Measurements from ENCODE around the gene RADIL. TPM values are rescaled to one million over a fixed set of nuclear protein-coding genes. Genes with fewer than 3 reads are reported as not detected.

The RADIL gene
- total and polyA plus RNA-seq, 2 donors (not counting 1 experiment from before 2014, with no cell fraction given), result not detected

DNA sequence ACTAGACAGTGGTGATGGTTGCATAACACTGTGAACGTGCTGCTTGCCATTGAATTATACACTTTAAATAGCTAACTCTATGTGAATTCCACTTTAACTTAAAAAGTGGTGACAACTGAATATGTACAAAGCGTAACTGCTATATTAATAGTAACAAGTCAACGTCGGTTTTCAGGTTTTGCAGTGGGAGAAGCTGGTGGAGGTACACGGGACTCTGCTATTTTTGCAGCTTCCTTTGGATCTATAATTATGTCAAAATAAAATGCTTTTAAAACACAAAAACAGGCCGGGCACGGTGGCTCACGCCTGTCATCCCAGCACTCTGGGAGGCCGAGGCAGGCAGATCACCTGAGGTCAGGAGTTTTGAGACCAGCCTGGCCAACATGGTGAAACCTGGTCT, 87.1 kb downstream of the RADIL start:
- ATAC-seq (ENCODE audit: low read depth) (no peak), DNase-seq (no peak)
- no peak overlapping the region for H3K27ac ChIP-seq (ENCODE audit: low read length in 2 of 2)
- ChIA-PET POLR2A (interaction anchor here (1.7 kb wide), 1 partner anchor 21 kb away, joined by 3 read pairs; the partner anchor contains the start of gene AP5Z1), CTCF (interaction anchor here (0.8 to 4.6 kb wide), 4 partner anchors 18 to 290 kb away, joined by 3 to 54 read pairs (median 4); partner anchors contain the start of gene AP5Z1)
- no peak overlapping the region for H2AFZ ChIP-seq (ENCODE audit: insufficient read depth, low read depth, low read length, poor library complexity, severe bottlenecking)
- H4K20me1 ChIP-seq (ENCODE audit: control insufficient read depth, insufficient read depth, low read length, poor library complexity, severe bottlenecking), result no peaks in the 10 kb centered on the region
- H3K79me2 ChIP-seq (ENCODE audit: control insufficient read depth, insufficient read depth, low read length), result no peaks in the 10 kb centered on the region
- H3K36me3 ChIP-seq (replicated peaks in 1 of 2; ENCODE audit: control extremely low read depth in 1 of 2, control insufficient read depth in 1 of 2, extremely low read depth in 1 of 2, insufficient read depth in 2 of 2, low read length in 1 of 2), result peaks cover 0 to 5% of the 10 kb centered on the region in 2 experiments
- intact Hi-C loops (cut with micrococcal nuclease), result loop anchor here (10.0 kb wide), 1 partner anchor 178 kb away; no protein-coding TSS in a partner anchor
- H3K9ac ChIP-seq (ENCODE audit: low read length), result no peak overlapping the region
- no peak overlapping the region for H3K4me3 Mint-ChIP-seq
- H3K4me2 ChIP-seq (replicated peaks; ENCODE audit: low read depth, low read length, poor library complexity, severe bottlenecking), result no peak overlapping the region
- no peaks in the 10 kb centered on the region for H3K9me3 Mint-ChIP-seq (ENCODE audit: insufficient read depth)
- H3K27me3 ChIP-seq (replicated peaks in 1 of 4; ENCODE audit: control extremely low read depth in 1 of 4, control insufficient read depth in 3 of 4, insufficient read depth in 4 of 4, low read length in 3 of 4), result no peaks in the 10 kb centered on the region
- TF ChIP-seq, protein P1, sequence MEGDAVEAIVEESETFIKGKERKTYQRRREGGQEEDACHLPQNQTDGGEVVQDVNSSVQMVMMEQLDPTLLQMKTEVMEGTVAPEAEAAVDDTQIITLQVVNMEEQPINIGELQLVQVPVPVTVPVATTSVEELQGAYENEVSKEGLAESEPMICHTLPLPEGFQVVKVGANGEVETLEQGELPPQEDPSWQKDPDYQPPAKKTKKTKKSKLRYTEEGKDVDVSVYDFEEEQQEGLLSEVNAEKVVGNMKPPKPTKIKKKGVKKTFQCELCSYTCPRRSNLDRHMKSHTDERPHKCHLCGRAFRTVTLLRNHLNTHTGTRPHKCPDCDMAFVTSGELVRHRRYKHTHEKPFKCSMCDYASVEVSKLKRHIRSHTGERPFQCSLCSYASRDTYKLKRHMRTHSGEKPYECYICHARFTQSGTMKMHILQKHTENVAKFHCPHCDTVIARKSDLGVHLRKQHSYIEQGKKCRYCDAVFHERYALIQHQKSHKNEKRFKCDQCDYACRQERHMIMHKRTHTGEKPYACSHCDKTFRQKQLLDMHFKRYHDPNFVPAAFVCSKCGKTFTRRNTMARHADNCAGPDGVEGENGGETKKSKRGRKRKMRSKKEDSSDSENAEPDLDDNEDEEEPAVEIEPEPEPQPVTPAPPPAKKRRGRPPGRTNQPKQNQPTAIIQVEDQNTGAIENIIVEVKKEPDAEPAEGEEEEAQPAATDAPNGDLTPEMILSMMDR (IDR thresholded peaks at IDR 0.05), result no peak
- TF ChIP-seq EZH2 (IDR thresholded peaks at IDR 0.05; ENCODE audit: borderline replicate concordance, insufficient read depth, low read depth, low read length, poor library complexity, severe bottlenecking), result no peak
- H3K4me1 Mint-ChIP-seq, result peaks cover 1% of the 10 kb centered on the region
- peaks cover 0 to 14% (median 0%) of the 10 kb centered on the region in 3 donors for H3K9me3 ChIP-seq (ENCODE audit: control extremely low read depth in 1 of 3, control insufficient read depth in 2 of 3, insufficient read depth in 1 of 3, low read length in 2 of 3)
- H3K4me3 ChIP-seq (ENCODE audit: control extremely low read depth in 1 of 5, extremely low read depth in 1 of 5, insufficient read depth in 1 of 5, low read depth in 2 of 5, low read length in 4 of 5), result no peak overlapping the region
- no peak overlapping the region for H3K27ac Mint-ChIP-seq
- peaks cover 0 to 9% of the 10 kb centered on the region in 2 donors for H3K4me1 ChIP-seq (ENCODE audit: control insufficient read depth in 2 of 2, insufficient read depth in 2 of 2, low read length in 2 of 2)
- no peaks in the 10 kb centered on the region for H3K27me3 Mint-ChIP-seq
- WGBS (ENCODE audit: insufficient coverage), result 95% methylated on average over 4 of the region's 9 CpGs

DNA sequence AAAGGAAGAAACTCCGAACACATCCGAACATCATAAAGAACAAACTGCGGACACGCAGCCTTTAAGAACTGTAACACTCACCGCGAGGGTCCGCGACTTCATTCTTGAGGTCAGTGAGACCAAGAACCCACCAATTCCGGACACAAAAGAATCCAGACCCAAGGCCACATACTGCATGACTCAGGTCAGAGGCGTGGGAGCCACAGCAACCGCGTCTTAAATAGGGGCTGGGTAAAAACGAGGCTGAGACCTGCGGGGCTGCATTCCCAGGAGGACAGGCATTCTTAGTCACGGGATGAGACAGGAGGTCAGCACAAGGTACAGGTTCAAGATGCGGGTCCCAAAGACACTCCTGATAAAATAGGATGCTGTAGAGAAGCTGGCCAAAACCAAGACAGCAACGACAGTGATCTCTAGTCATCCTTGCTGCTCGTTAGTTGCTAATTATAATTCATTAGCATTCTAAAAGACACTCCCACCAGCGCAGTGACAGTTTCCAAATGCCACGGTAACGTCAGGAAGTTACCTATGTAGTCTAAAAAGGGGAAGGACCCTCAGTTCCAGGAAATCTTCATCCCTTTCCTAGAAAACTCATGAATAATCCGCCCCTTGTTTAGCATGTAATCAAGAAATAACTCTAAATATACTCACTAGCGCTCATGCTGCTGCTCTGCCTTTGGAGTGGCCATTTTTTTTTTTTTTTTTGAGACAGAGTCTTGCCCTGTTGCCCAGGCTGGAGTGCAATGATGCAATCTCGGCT, 88.7 kb downstream of the RADIL start:
- TF ChIP-seq, protein P1 (IDR thresholded peaks at IDR 0.05), result no peak
- no peak for TF ChIP-seq EZH2 (IDR thresholded peaks at IDR 0.05; ENCODE audit: borderline replicate concordance, insufficient read depth, low read depth, low read length, poor library complexity, severe bottlenecking)
- H3K9me3 ChIP-seq (ENCODE audit: control extremely low read depth in 1 of 3, control insufficient read depth in 2 of 3, insufficient read depth in 1 of 3, low read length in 2 of 3), result peaks cover 0 to 14% (median 0%) of the 10 kb centered on the region in 3 donors
- H3K4me3 ChIP-seq (ENCODE audit: control extremely low read depth in 1 of 5, extremely low read depth in 1 of 5, insufficient read depth in 1 of 5, low read depth in 2 of 5, low read length in 4 of 5), result no peak overlapping the region
- POLR2A ChIA-PET, result interaction anchor here (1.7 kb wide), 1 partner anchor 20 kb away, joined by 3 read pairs; the partner anchor contains the start of gene AP5Z1
- ATAC-seq (ENCODE audit: low read depth) (no peak), DNase-seq (no peak)
- H3K79me2 ChIP-seq (ENCODE audit: control insufficient read depth, insufficient read depth, low read length), result no peaks in the 10 kb centered on the region
- no peaks in the 10 kb centered on the region for H3K9me3 Mint-ChIP-seq (ENCODE audit: insufficient read depth)
- no peak overlapping the region for H3K9ac ChIP-seq (ENCODE audit: low read length)
- no peak overlapping the region for H3K27ac ChIP-seq (ENCODE audit: low read length in 2 of 2)
- H3K36me3 ChIP-seq (replicated peaks in 1 of 2; ENCODE audit: control extremely low read depth in 1 of 2, control insufficient read depth in 1 of 2, extremely low read depth in 1 of 2, insufficient read depth in 2 of 2, low read length in 1 of 2), result peaks cover 0 to 17% of the 10 kb centered on the region in 2 experiments
- no peak overlapping the region for H3K27ac Mint-ChIP-seq
- no peak overlapping the region for H3K4me2 ChIP-seq (replicated peaks; ENCODE audit: low read depth, low read length, poor library complexity, severe bottlenecking)
- H3K4me1 Mint-ChIP-seq, result peaks cover 2% of the 10 kb centered on the region
- H3K4me3 Mint-ChIP-seq, result no peak overlapping the region
- H4K20me1 ChIP-seq (ENCODE audit: control insufficient read depth, insufficient read depth, low read length, poor library complexity, severe bottlenecking), result no peaks in the 10 kb centered on the region
- intact Hi-C loops (cut with micrococcal nuclease), result loop anchor here (5.0 to 10.0 kb wide), 2 partner anchors 180 to 398 kb away; partner anchors contain the start of gene WIPI2
- no peaks in the 10 kb centered on the region for H3K27me3 ChIP-seq (replicated peaks in 1 of 4; ENCODE audit: control extremely low read depth in 1 of 4, control insufficient read depth in 3 of 4, insufficient read depth in 4 of 4, low read length in 3 of 4)
- CTCF ChIA-PET, result interaction anchor here (4.6 kb wide), 1 partner anchor 291 kb away, joined by 54 read pairs; no protein-coding TSS in a partner anchor
- WGBS (ENCODE audit: insufficient coverage), result 95% methylated on average over 16 of the region's 24 CpGs
- peaks cover 0 to 9% of the 10 kb centered on the region in 2 donors for H3K4me1 ChIP-seq (ENCODE audit: control insufficient read depth in 2 of 2, insufficient read depth in 2 of 2, low read length in 2 of 2)
- H2AFZ ChIP-seq (ENCODE audit: insufficient read depth, low read depth, low read length, poor library complexity, severe bottlenecking), result no peak overlapping the region
- no peaks in the 10 kb centered on the region for H3K27me3 Mint-ChIP-seq
